HG03558 (cell line): ENCODE results near the gene MAPK11.

Experiments
- ATAC-seq: cut with Tn5 transposase; IDR thresholded peaks from one replicate; pipeline ENCODE4 v1.9.1; 2021; ENCODE audit warnings: moderate number of reproducible peaks; ENCODE audit not compliant: unreplicated experiment; ENCODE audit errors: extremely low read depth

Gene MAPK11

DNA sequence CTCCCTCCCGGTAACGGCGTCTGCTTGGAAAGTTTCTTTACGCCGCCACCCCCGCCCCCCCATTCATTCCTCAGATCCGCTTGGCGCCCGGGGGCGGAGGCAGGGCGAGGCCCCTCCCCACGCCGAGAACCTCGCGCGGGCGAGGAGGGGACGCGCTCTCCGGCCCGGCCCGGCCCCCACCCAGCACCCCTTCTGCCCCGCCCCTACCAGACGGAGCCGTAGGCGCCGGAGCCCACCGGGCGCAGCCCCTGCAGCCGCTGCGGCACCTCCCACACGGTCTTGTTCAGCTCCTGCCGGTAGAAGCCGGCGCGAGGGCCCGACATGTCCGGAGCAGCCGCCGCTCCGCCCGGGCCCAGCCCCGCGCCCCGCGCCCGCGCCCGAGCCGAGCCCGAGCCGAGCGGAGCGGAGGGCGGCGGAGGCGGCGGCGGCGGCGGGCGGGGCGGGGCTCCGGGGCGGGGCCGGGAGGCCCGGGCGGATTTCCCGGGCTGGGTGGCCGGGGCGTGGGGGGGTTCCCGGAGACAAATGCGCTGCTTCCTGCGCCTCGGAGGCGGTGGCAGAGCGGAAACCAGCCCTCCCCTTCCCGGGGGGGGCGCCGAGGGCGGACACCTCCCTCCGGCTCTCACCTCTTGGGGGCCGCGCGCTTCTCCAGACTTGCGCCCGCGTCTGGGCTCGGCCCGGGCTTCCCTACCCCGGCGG is at the start of gene MAPK11:
Gene MAPK11, minus strand, starts transcription at position 411 of the 696 bp plus-strand sequence. Its CDS starts 88 bp downstream, at position 323.
- ATAC-seq, result no peak

DNA sequence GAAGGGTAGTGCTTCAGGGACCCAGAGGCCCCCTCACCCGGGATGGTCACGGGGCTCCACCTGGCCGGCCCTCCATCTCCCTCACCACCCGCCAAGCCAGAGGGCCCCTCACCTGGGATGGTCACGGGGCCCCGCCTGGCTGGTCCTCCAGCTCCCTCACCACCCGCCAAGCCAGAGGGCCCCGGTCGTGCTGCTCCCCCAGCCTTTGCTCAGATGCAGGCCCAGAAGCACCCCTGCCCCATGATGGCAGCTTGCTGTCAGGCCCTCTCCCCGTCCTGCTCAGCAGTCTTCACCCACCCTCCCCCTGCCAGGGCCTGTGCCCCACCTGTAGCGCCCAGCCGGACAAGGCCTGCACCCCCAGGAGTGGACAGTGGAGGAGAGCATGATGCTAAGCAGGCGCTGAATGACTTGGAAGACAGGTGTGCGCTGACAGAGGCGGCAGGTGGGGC is 49.3 kb upstream of the MAPK11 start:
- no peak for ATAC-seq

DNA sequence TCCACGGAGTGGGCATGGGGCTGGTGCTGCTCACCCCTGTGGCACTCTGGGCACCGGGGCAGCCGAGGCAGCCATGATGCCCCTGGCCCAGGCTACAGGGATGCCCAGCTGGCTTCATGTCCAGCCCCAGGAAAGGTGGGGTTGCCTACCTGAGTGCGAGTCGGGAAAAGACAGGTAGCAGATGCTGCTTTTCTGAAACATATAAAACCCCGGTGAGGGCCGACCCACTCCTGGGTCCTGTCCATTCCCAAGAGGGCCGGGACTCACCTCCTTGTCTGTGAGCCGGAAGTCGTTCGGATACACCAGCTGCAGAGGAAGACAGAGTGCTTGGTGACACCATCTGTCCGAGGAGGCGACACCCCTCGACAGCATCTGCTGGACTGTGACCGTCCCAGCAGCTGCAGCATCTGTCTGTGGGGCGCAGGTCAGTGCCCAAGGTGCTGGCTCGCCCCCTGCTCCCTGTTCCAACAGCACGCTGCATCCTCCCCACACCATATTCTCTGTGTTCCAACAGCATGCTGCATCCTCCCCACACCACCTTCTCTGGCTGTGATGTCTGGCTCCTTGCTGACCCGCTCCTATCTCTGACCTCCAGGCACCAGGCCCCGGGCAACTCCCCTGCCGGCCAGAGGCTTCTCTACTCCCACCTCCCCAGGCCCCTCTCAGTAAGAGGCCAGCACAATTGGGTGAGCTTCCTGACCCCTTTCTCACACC is 48.7 kb upstream of the MAPK11 start:
- ATAC-seq, result no peak

DNA sequence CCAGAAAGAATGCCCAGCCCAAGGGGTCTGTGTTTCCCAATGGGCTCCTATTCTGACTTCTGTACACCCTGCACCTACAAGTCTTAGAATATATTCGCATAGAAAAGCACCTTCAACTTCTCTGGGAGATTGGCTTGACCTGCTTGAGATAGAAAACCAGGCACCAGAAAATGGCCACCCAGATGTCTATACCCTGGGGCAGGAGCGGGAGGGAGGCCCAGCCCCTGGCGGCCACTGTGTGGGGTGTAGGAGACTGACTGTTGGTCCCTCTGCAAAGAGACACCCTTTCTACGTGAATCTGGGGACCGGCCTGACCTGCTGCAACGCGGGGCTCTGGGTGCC is 48.1 kb upstream of the MAPK11 start:
- no peak for ATAC-seq

DNA sequence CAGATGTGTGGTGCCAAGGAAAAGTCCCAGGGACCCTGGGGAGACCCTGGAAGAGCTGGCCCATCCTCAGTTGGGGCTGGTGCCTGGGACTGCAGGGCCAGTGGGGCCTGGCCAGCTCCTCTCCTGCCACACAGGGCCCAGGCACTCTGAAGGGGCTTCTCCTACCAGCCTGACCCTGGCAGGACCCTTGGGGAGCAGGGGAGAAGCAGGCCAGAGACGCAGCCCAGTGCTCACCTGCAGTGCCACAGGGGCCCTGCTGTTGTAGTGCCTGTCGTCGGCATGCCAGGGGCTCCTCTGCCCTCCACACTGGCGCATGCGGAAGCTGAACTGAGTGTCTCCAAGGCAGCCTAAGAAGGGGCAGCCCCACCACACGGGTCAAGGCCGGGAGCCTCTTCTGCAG is 47.5 kb upstream of the MAPK11 start:
- ATAC-seq, result no peak

DNA sequence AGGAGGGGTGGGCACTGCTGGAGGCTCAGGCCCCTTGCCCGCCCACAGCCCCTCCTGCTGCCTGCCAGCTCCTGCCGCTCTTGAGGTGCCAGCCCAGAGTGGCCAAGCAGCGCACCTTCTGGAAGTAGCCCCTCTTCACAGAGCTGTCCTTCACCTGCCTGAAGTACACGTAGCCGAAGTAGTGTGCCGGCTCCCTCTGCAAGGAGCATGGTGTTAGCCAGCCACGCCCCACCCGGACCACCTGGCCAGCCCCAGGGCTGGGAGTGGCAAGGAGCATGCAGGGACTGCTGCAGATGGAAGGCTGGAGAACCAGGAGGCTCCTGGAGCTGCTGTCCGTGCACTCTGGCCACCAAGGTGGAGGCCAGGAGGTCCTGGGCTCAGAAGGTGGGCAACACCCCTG is 47.0 kb upstream of the MAPK11 start:
- ATAC-seq, result no peak

DNA sequence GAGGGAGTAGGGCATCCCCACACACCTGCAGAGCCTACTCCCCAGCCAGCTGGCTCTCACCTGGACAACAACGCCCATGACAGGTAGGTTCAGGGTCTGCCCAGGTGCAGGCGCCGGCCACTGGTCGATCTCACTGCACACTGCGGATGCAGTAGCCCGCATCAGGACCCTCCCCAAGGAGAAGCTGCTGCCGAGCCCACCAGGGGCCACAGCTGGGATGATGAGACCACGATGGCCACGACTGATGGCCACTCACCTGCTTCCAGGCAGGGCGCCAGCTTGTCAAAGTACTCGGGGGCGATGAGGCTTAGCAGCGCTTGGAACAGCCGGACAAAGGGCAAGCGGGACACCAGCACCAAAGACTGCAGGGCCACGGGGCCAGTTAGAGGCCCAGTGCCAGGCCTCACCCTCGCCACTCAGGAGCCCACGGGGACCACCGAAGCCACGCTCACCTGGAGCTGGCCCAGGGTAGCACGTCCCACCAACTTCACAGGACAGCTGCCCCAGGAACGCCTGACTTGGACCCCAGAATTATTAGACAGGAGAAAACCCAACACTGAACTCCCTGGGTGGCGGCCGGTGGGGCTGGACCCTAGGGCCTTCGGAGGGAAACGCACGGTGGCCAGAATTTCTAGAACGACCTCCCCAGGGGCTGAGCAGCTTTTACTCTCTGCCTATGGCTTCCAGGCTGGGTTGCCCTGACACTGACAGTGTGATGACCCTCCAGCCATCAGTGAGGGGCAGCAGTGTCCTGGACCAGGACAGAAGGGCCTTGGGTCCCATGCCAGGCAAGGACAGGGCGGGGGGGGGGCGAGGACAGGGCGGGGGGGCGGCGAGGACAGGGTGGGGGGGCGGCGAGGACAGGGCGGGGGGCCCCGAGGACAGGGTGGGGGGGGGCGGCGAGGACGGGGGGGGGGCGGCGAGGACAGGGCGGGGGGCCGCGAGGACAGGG is 46.2 kb upstream of the MAPK11 start:
- ATAC-seq, result no peak

DNA sequence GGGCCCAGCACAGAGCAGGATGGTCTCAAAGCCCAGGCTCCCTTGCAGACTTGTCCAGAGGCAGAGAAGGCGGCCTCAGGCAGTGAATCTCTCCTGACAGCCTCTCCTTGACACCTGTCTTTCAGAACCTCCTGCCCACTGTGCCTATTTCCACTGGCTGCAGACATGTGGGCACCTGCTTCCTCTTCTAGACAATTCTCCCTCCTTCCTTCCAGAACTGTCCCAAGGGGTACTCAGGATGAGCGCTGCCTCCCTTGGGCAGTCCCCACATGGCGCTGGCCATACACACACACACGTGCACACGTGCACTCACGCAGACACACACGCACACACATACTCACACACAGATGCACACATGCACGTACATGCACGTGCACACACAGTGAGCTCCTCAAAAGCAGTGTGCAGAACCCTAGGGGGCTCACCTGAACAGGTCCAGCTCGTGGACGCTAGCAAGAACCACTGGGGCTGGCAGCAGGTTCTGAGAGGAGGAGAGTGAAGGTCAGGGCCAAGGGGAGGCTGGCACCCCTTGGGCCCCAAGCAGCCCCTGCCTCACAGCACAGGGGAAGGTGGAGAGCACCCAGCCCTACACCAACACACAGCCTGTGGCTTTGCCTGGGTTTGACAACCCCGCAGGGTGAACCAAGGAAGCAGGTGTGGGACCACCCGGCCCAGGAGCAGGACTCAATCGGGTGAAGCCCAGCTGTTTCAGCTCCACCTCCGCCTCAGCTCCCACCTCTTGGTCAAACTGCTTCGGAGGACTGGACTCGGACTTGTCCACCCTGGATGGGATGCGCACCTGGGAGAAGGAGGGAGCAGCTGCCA is 45.3 kb upstream of the MAPK11 start:
- no peak for ATAC-seq

DNA sequence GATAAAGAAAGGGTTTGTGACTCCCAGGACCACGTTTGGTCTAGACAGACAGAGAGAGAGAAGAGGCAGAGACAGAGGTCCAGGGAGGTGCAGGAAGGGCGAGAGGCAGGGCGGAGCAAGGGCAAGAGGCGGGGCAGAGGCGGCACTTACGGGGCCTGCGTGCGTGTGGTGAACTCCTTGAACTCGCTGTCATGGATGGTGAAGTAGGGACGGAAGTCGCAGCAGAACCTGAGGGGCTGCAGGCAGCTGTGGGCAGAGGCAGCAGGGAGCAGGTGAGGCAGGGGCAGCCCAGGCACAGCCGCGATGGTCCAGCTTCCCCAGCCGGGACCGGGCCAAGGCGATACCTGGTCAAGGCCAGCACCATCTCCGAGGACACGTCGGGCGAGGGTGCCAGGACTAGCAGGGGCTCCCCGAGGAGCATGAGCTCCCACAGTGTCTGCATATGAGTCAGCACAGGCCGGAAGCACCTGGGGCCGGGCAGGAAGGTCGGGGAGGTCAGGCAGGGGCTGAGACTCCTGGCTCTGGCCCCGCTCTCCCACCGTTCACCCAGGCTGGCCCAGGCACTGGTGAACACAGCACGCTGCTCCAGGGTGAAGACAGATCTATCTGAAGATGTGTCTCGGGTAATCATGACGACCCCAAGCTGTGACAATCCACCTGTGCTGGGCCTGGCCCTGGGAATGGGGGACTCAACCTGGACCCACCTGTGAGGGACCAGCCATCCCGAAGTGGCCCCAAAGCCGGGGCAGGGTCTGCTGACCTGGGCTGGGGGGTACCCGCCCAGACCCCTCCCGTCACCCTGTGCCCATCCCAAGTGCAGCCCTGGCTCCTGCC is 44.5 kb upstream of the MAPK11 start:
- no peak for ATAC-seq

DNA sequence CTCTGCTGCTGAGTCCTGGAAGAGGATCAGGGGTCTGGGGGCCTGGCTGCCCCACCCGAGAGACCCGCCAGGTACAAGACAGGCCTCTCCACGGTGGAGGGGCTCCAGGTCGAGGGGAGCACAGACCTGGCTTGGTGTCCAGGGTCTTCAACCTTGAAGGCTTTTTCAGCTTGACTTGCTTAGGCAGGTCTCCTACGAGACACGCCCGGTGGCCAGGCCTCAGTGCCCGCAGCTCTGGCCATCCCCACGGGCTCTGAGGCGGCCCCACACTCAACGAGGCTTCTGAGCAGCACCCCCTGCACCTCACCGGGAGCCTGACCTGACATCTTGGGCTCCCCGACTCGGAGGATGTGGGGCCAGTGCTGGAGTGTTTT is 43.9 kb upstream of the MAPK11 start:
- no peak for ATAC-seq

DNA sequence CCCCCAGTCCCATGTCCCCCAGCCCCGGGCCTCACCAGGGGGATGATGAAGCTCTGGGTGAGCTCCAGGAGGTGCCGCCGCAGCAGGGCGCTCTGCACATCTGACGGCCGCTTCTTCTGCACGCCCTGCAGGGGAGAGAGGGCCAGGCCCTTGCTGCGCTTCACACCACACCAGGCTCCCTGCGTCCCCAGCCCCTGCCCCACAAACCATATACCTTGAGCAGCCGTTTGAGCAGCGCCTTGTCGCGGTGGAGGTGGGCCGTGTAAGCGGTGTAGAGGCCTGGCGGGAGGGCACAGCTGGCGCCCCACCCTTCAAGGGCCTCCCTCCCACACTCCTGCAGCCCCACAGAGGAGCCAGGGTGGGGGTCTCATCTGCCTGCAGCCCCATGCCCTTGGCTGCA is 43.4 kb upstream of the MAPK11 start:
- ATAC-seq, result no peak

DNA sequence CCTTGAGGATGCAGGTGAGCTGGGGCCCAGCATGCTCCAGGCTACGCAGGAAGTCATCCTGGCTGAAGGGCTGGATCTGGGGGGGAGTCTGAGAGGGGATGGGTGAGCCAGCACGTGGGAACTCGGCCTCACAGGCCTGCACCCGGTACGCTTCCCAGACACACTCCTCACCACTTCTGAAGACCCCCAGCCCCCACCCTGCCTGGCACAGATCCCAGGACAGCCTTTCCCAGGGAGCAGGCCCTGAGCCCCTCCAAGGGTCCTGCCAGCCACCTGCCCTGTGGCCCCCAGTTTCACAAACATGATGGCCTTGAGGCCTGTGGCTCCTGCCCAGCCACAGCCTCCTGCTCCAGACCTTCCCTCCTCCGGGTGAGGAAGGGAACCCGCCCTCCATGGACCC is 42.8 kb upstream of the MAPK11 start:
- ATAC-seq, result no peak

DNA sequence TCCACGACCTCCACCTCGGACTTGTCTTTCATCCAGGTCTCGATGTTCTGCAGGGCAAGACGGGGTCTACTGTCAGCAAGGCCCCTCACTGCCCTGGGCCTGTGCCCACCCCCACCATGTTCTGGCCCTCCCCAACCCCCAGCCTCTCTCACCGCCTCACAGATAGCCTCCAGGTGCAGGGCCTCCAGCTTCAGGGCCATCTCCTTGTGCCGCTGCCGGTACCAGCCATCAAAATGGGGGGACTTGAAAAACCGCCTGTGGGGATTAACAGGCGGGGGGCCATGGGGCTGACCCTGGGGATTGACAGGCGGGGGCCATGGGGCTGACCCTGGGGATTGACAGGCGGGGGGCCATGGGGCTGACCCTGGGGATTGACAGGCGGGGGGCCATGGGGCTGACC is 42.2 kb upstream of the MAPK11 start:
- no peak for ATAC-seq

DNA sequence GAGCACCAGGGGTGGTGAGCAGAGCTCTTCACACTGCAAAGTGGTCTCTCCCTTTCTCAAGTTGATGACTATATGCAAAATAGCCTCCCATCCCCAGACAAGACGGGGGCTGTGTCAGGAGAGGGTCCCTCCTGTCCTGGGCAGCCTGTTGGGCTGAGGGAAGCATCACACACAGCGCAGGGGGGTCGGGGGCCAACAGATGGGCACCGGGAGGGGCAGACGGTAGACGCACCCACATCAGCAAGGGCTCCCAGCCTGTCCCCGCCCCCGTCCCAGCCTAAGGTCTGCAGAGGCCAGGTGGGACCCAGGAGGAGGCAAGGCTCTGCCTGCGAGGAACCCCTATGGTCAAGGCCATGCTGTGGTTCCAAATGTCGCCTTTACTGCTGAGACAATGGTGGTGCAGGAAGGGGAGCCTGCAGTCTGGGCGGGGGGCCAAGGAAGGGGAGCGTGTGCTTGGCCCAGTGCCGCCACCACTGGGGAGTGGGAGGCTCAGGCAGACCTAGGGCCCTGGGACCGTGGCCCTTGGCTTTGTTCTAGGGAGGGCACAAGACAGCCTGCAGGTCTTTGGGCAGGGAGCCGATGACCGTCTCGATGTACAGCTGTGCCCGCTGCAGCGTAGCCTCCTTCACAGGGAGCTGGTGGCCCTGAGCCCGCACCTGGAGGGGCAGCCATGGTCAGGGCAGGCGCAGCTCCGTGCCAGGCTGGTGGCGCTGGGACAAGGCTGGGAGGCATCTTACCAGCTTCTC is 41.6 kb upstream of the MAPK11 start:
- no peak for ATAC-seq

DNA sequence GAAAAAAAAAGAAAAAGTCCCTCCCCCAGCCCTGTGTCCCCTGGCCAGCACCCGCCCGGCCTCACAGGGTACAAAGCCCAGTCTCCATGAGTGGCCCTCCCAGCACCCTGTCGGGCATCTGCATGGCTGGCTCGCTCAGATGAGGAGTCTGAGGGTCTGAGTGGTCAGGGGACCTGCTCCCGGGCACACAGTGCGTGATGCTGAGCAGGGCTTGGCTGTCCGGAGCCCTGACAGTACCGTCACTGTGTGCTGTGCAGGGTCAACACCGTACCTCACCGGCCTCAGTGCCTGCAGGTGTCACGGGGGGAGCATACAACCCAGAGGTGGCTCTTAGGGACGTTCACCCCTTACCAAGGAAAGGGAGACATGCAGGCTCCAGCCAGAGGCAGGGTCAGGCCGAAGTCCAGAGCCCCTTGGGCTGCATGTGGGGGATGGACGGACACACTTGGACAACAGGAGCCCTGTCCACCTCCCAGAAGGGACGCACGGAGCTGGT is 40.8 kb upstream of the MAPK11 start:
- no peak for ATAC-seq

DNA sequence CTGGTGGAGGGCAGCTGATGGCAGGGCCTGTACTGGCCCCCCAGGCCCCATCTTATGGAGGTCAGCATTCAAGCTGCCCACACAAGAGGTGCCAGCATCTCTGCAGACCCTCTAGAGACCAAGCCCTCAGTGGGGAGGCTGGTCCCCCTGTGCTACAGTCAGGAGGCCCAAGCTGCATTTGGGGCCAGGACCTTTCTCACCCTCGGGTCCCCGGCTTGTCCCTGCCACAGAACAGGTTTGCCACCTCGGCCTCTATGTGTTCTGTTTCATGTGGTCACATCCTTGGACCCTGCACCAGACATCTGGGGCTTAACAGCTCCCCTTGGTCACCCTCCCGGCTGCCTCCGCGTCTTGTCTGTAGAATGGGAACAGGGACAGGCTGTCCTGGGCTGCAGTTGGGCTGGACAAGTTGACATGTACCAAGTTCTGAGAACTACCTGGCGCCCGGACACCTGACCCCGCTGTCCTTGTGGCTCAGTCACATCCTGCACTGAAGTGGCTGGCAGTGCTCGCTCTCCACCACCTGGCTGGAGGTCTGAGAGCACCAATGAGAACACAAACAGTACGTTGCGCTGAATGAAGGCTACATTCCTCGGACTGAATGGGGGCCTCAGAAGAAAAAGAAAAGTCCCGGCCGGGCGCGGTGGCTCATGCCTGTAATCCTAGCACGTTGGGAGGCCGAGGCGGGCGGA is 40.0 kb upstream of the MAPK11 start:
- no peak for ATAC-seq

DNA sequence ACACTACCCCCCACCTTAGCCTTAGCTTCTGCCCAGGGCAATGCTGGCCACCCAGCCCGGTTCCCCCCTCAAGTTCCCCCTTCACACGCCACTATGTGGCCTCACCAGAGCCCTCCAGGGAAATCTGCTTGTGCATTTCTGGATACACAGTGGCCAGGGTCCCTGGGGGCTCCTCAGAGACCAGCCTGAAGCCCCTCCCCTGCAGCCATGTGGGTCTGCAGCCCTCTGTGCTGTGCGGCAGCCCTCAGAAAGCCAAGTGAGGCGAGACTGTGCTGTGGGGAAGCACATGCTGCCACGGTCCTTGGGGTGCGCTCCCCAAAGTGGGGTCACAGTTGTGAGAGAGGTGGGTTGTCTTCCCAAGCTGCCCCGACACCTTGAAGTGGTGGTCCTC is 39.4 kb upstream of the MAPK11 start:
- no peak for ATAC-seq
